GM23338 (cell line): ENCODE measurements around the gene EID2B.

Experiments used
- CTCF ChIP-seq, 2 experiments: fragments of 200-600 bp in 1 of 2; sonication (generic) in 1 of 2; conservative IDR thresholded peaks; 2 replicates each; pipeline versions ENCODE4 v1.5.1 to v1.6.1; 2016 to 2017; ENCODE audit warnings: antibody characterized with exemption in 2 of 2, low read depth in 2 of 2, mild to moderate bottlenecking in 2 of 2, moderate library complexity in 1 of 2
- EZH2 ChIP-seq: fragments of 200-600 bp; sonication (generic); IDR thresholded peaks from one replicate; pipeline ENCODE4 v1.8.0; 2017; ENCODE audit warnings: antibody characterized with exemption, mild to moderate bottlenecking, low read depth; ENCODE audit not compliant: unreplicated experiment
- POLR2AphosphoS5 ChIP-seq: IDR thresholded peaks from 2 replicates; pipeline ENCODE4 v1.6.1; 2016; ENCODE audit warnings: antibody characterized with exemption, low read depth

GRCh38 chr19:39497701-39497995 is 35.0 kb downstream of the EID2B start:
- TF ChIP-seq EZH2 = no peak
- no peak for TF ChIP-seq CTCF (conservative IDR thresholded peaks at IDR 0.05; ENCODE audit: low read depth in 2 of 2)
- TF ChIP-seq POLR2AphosphoS5 = no peak
